K562 (cell line): ENCODE data around the gene USP15. TPM values are rescaled to one million over a fixed set of nuclear protein-coding genes. Genes with fewer than 3 reads are reported as not detected.
A peak's percentile ranks its signal among the peaks of the same experiment; 100 is the strongest.

Experiments
- ATAC-seq: fragments of 200-7000 bp; cut with Tn5 transposase; 3 replicates; pipeline ENCODE4 v1.9.1; 2020; ENCODE audit warnings: moderate library complexity
- BruUV-seq: library from RNA; stranded (reverse); fragments of 400-500 nt; replicated peaks from 2 replicates; lab custom pipeline; 2021; lab: Mats Ljungman, UMichigan
- CTCF ChIA-PET: fragments of 300-600 bp; formaldehyde crosslinking; extraction: SDS; loops from one replicate; lab custom pipeline; 2021; ENCODE audit warnings: low intra/inter-chr PET ratio; lab: Yijun Ruan, JAX
- POLR2A ChIA-PET: fragments of 300-600, 350-650 bp; sonication (Branson Sonifier 250); formaldehyde crosslinking; extraction: SDS; loops from one replicate; lab custom pipeline; 2021; ENCODE audit warnings: antibody characterized with exemption, inconsistent platforms; lab: Yijun Ruan, JAX
- DNase-seq, 4 experiments: peaks; one replicate each; pipeline versions ENCODE4 v3.0.0 to v3.0.0-alpha.2; 2011 to 2018; ENCODE audit warnings: low spot score in 3 of 4, mixed read lengths in 3 of 4; ENCODE audit errors: extremely low read depth in 1 of 4
- FAIRE-seq: peaks from 2 replicates; lab custom pipeline; 2011; peaks lifted over from hg19 to GRCh38; lab: Jason Lieb, UNC
- H2AFZ ChIP-seq: 2 replicates; pipeline ENCODE4 v1.6.0; 2011; ENCODE audit warnings: low read depth, low read length, control low read depth, inconsistent platforms
- H3K27ac ChIP-seq: fragments of 200-600 bp; 3 replicates; pipeline ENCODE4 v1.8.0; 2011; ENCODE audit warnings: low read depth, mild to moderate bottlenecking, control low read depth, inconsistent platforms, low read length, moderate library complexity, mixed read lengths; ENCODE audit errors: extremely low read depth
- H3K27me3 ChIP-seq, 2 experiments: fragments of 300-600 bp in 1 of 2; 2 replicates in 1 of 2; 3 replicates in 1 of 2; pipeline versions ENCODE4 v1.6.0 to v1.8.0; 2011; ENCODE audit warnings: inconsistent platforms in 2 of 2, low read length in 2 of 2, mild to moderate bottlenecking in 1 of 2, mixed read lengths in 1 of 2, moderate library complexity in 1 of 2; ENCODE audit not compliant: control insufficient read depth in 2 of 2, insufficient read depth in 2 of 2
- H3K36me3 ChIP-seq: fragments of 300-600 bp; 3 replicates; pipeline ENCODE4 v1.8.0; 2011; ENCODE audit warnings: mild to moderate bottlenecking, low read length, inconsistent platforms; ENCODE audit not compliant: control insufficient read depth, insufficient read depth
- H3K4me1 ChIP-seq, 2 experiments: fragments of 200-600 bp in 1 of 2; replicated peaks in 1 of 2; 2 replicates in 1 of 2; 3 replicates in 1 of 2; pipeline versions ENCODE4 v1.5.1 to v1.8.0; 2011; ENCODE audit warnings: inconsistent platforms in 2 of 2, low read length in 2 of 2, mild to moderate bottlenecking in 1 of 2, mixed read lengths in 1 of 2, moderate library complexity in 1 of 2; ENCODE audit not compliant: control insufficient read depth in 2 of 2, insufficient read depth in 2 of 2
- H3K4me2 ChIP-seq: 2 replicates; pipeline ENCODE4 v1.6.1; 2011; ENCODE audit warnings: low read length, control low read depth, inconsistent platforms, mixed read lengths; ENCODE audit not compliant: insufficient read depth
- H3K4me3 ChIP-seq: fragments of 200-600 bp; sonication (generic), shearing (Covaris generic); 2 replicates; pipeline ENCODE4 v1.5.1; 2016; ENCODE audit warnings: control low read depth, inconsistent platforms
- H3K79me2 ChIP-seq: fragments of 200-600 bp; 3 replicates; pipeline ENCODE4 v1.8.0; 2011; ENCODE audit warnings: low read length, inconsistent platforms; ENCODE audit not compliant: control insufficient read depth, insufficient read depth
- H3K9ac ChIP-seq, 2 experiments: 2 replicates each; pipeline versions ENCODE4 v1.6.0 to v1.6.1; 2011; ENCODE audit warnings: low read depth in 2 of 2, low read length in 2 of 2, control low read depth in 1 of 2, inconsistent platforms in 1 of 2, mild to moderate bottlenecking in 1 of 2, mixed read lengths in 1 of 2; ENCODE audit not compliant: insufficient read depth in 1 of 2
- H3K9me1 ChIP-seq: one replicate; pipeline ENCODE4 v1.6.0; 2011; ENCODE audit warnings: inconsistent platforms, mild to moderate bottlenecking, low read length, moderate library complexity; ENCODE audit not compliant: control insufficient read depth, insufficient read depth
- H3K9me3 ChIP-seq: replicated peaks from 2 replicates; pipeline ENCODE4 v1.5.1; 2011; ENCODE audit warnings: low read depth, low read length, inconsistent platforms; ENCODE audit not compliant: control insufficient read depth, insufficient read depth
- H4K20me1 ChIP-seq: replicated peaks from 2 replicates; pipeline ENCODE4 v1.6.1; 2011; ENCODE audit warnings: low read length, inconsistent platforms, mixed read lengths; ENCODE audit not compliant: control insufficient read depth, insufficient read depth
- CHD7 ChIP-seq: fragments of 200-600 bp; sonication (generic); IDR thresholded peaks from one replicate; pipeline ENCODE4 v1.6.1; 2012; ENCODE audit warnings: mild to moderate bottlenecking, low read depth, low read length, inconsistent platforms
- MEIS2 ChIP-seq: fragments of 450-650 bp; IDR thresholded peaks from 2 replicates; pipeline ENCODE4 v1.6.1; 2014; ENCODE audit warnings: mild to moderate bottlenecking; ENCODE audit not compliant: partially characterized antibody
- YY1 ChIP-seq, 3 experiments: IDR thresholded peaks; 2 replicates each; pipeline ENCODE4 v1.6.1; 2011; ENCODE audit warnings: low read length in 2 of 3, mild to moderate bottlenecking in 2 of 3, moderate library complexity in 2 of 3, borderline replicate concordance in 1 of 3, control low read depth in 1 of 3, low read depth in 1 of 3; ENCODE audit not compliant: insufficient read depth in 3 of 3, insufficient replicate concordance in 2 of 3, control insufficient read depth in 1 of 3, insufficient read length in 1 of 3; ENCODE audit errors: extremely low read depth in 1 of 3
- WGBS: fragments of 100-300 bp; shearing (Covaris generic); methylation state at CpG from one replicate; pipeline ENCODE4 v1.1.6; 2016; ENCODE audit warnings: low coverage, mixed read lengths; ENCODE audit not compliant: insufficient coverage; ENCODE audit errors: missing lambda C conversion rate; 5-methylcytosine and 5-hydroxymethylcytosine counted together
- in situ Hi-C: fragments of 300-500 bp; cut with MboI; formaldehyde crosslinking; loops from 4 replicates; pipeline ENCODE4 v1.15.0; 2018; ENCODE audit warnings: inconsistent platforms, mixed read lengths
- intact Hi-C: fragments of 100-400 bp; cut with micrococcal nuclease; formaldehyde crosslinking; loops from 2 replicates; pipeline ENCODE4 v1.14.2; 2022
- polyA plus RNA-seq, 8 experiments: library from polyadenylated mRNA; depleted of rRNA in 4 of 8; stranded (reverse) in 5 of 8; unstranded in 3 of 8; fragments of >200 nt; fragmentation: Nextera tagmentation in 2 of 8; fragmentation: Illumina TruSeq in 1 of 8; extraction: Ambion mirVana in 2 of 8; extraction: Trizol in 1 of 8; gene quantifications; 2 replicates each; pipeline versions ENCODE4 v1.2.1 to v1.2.3, GENCODE V29; 2011 to 2014; ENCODE audit warnings: inconsistent platforms in 1 of 8, missing spikeins in 1 of 8
- total RNA-seq, 7 experiments: library from RNA; depleted of rRNA in 6 of 7; stranded (reverse); fragments of >200 nt in 6 of 7; fragmentation: Illumina TruSeq in 2 of 7; extraction: Trizol in 2 of 7; gene quantifications; 2 replicates each; pipeline versions ENCODE4 v1.2.1 to v1.2.3, GENCODE V29; 2011 to 2021; ENCODE audit warnings: low replicate concordance in 1 of 7

Gene USP15
- total and polyA plus RNA-seq, 9 of the 15 experiments (the other 6 are each of a cell fraction or from before 2014, with no cell fraction given): 140 to 272 (median 182) TPM

DNA sequence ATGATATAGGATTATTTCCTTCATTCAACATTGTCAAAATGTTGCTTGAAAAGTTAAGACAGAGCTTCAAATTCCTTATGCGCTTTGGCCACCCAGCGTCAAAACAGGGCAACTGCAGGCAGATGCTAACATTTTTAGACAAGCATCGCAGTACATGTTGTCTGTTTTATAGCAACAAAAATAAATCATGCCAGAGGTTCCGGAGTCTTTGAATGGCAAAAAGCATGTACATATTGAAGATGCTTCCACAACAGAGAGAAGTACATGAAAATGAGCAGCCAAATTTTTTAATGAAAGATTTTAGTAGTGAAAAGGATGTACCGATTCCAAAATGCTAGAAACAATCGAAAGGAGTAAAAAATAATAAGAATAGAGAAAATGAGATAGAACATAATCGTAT lies 49.8 kb upstream of the USP15 start:
- Histone ChIP-seq H3K9ac (no peak overlapping the region), H3K36me3 (no peaks in the 10 kb centered on the region), H4K20me1 (no peaks in the 10 kb centered on the region), H3K4me2 (no peak overlapping the region), H3K4me3 (no peak overlapping the region), H3K79me2 (no peaks in the 10 kb centered on the region), H3K27ac (no peak overlapping the region), H3K9me1 (no peaks in the 10 kb centered on the region), H3K9me3 (no peaks in the 10 kb centered on the region), H3K27me3 (no peaks in the 10 kb centered on the region), H3K4me1 (peaks cover 0 to 3% of the 10 kb centered on the region in 2 experiments; a peak in 2 of 5 replicates), H2AFZ (peak overlapping the region; percentile 66)
- peak; percentile 37 to 71 (median 52) for DNase-seq
- POLR2A ChIA-PET: interaction anchor here (0.6 to 1.5 kb wide), 4 partner anchors 10 to 907 kb away, joined by 3 to 4 read pairs (median 3); partner anchors contain the start of gene USP15
- no TSS peak for BruUV-seq
- FAIRE-seq: peak; percentile 92
- in situ Hi-C loops: no loop called here
- CTCF ChIA-PET: no interaction called here
- ATAC-seq: peak; percentile 86
- 23% methylated on average over 7 of the region's 7 CpGs for WGBS
- intact Hi-C loops: loop anchor here (5.0 kb wide), 1 partner anchor 52 kb away; the partner anchor contains the start of gene USP15
- TF ChIP-seq YY1 (IDR thresholded peaks at IDR 0.05; ENCODE audit: borderline replicate concordance in 1 of 3, control insufficient read depth in 1 of 3, extremely low read depth in 1 of 3, insufficient read depth in 3 of 3, insufficient read length in 1 of 3, insufficient replicate concordance in 2 of 3, low read depth in 1 of 3, low read length in 2 of 3) (no peak), MEIS2 (peak; percentile 57), CHD7 (no peak)
